ENCODE data around the gene STPG2. TPM values are rescaled to one million over a fixed set of nuclear protein-coding genes. Genes with fewer than 3 reads are reported as not detected.

The STPG2 gene
- total RNA-seq, 1 donor from 2014 or later = not detected

GRCh38 chr4:97759785-97760184 is 383.5 kb downstream of the STPG2 start:
- DNase-seq (ENCODE audit: low read depth) = no peak
- no peak for TF ChIP-seq CTCF (conservative IDR thresholded peaks at IDR 0.05; ENCODE audit: low read depth, low read length)
- no peak overlapping the region for H3K4me3 ChIP-seq (ENCODE audit: low read depth, low read length)

- H3K4me3 ChIP-seq (ENCODE audit: low read depth, low read length) = no peak overlapping the region
- no peak for DNase-seq (ENCODE audit: low read depth)
- TF ChIP-seq CTCF (conservative IDR thresholded peaks at IDR 0.05; ENCODE audit: low read depth, low read length) = no peak
Measured at GRCh38 chr4:97752599-97752998, 390.7 kb downstream of the STPG2 start.

- no peak for DNase-seq (ENCODE audit: low read depth)
- H3K4me3 ChIP-seq (ENCODE audit: low read depth, low read length) = no peak overlapping the region
- no peak for TF ChIP-seq CTCF (conservative IDR thresholded peaks at IDR 0.05; ENCODE audit: low read depth, low read length)
Measured at GRCh38 chr4:97747945-97748344, 395.3 kb downstream of the STPG2 start.

GRCh38 chr4:97720869-97721432 is 422.3 kb downstream of the STPG2 start:
- no peak overlapping the region for H3K4me3 ChIP-seq (ENCODE audit: low read depth, low read length)
- DNase-seq (ENCODE audit: low read depth) = peak; percentile 15
- TF ChIP-seq CTCF (conservative IDR thresholded peaks at IDR 0.05; ENCODE audit: low read depth, low read length) = peak; percentile 41

- DNase-seq (ENCODE audit: low read depth) = no peak
- TF ChIP-seq CTCF (conservative IDR thresholded peaks at IDR 0.05; ENCODE audit: low read depth, low read length) = no peak
- no peak overlapping the region for H3K4me3 ChIP-seq (ENCODE audit: low read depth, low read length)
Measured at GRCh38 chr4:97691111-97691605, 452.1 kb downstream of the STPG2 start.

GRCh38 chr4:97670703-97671269 is 472.5 kb downstream of the STPG2 start:
- H3K4me3 ChIP-seq (ENCODE audit: low read depth, low read length) = no peak overlapping the region
- DNase-seq (ENCODE audit: low read depth) = no peak
- TF ChIP-seq CTCF (conservative IDR thresholded peaks at IDR 0.05; ENCODE audit: low read depth, low read length) = no peak

GRCh38 chr4:97665553-97665952 is 477.7 kb downstream of the STPG2 start:
- no peak for TF ChIP-seq CTCF (conservative IDR thresholded peaks at IDR 0.05; ENCODE audit: low read depth, low read length)
- no peak for DNase-seq (ENCODE audit: low read depth)
- no peak overlapping the region for H3K4me3 ChIP-seq (ENCODE audit: low read depth, low read length)

Data from epithelial cell of proximal tubule (primary cell).